GM19455 (cell line): Measurements from ENCODE around the gene CFAP107.
"Not testable (repeated sequence)": the region's sequence is repeated elsewhere in the genome, so short reads cannot be mapped to it uniquely, and the experiment has no call there.

Experiments
- ATAC-seq: cut with Tn5 transposase; IDR thresholded peaks from one replicate; pipeline ENCODE4 v1.9.1; 2021; ENCODE audit not compliant: unreplicated experiment

The CFAP107 gene

DNA sequence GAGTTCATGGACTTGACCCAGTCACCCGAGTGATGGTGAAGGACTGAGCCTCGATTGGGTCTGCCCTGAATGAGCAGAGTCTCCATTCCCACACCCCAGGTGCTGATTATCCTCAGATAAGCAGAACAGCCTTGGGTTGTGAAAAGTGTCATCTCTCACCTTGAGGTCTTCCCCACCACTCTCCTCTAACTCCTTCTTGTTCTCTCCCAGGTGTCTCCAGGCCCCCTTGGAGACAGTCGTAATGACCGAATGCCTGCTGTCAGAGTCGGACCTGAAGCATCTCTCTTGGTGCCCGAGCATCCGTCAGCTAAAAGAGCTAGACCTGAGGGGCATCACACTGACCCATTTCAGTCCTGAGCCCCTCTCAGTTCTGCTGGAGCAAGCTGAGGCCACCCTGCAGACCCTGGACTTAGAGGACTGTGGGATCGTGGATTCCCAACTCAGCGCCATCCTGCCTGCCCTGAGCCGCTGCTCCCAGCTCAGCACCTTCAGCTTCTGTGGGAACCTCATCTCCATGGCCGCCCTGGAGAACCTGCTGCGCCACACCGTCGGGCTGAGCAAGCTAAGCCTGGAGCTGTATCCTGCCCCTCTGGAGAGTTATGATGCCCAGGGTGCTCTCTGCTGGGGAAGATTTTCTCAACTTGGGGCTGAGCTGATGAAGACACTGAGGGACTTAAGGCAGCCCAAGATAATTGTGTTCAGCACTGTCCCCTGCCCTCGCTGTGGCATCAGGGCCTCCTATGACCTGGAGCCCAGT, 31.0 kb downstream of the CFAP107 start:
- ATAC-seq = no peak

DNA sequence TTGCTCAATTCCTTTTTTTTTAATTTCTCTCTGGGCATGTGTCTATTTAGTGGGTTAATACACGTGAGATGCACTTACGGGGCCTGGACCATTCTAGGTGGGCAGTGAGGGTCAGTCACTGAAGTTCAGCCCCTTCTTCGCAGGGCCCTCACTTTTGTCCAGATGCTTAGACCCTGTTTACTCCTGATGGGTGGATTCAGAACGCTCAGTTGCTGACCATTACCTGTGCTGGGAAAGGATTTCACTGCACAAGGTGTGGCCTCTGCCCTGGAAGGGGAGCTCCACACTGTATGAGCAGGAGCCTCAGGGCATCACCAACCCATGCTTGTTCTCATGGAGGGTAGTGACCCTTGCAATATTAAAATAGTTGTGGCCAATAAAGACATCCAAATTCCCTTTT, 32.1 kb downstream of the CFAP107 start:
- no peak for ATAC-seq

DNA sequence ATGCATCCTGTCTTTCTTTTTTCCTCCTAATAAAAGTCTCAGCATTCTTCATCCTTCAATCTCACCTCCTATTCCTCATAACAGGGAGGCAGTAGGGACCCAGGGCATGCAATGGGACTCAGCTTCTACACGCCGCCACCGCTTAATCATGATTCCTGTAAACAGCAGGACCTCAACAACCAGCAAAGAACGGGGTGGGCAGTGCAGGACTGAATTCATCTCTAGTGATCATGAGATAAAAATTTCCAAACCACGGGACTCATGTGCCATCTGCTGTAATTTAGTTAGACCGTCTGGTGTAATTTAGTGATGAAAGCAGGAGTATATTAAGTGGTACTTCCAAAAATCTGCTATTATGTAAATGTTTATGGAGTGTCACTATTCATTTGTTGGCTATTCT, 32.9 kb downstream of the CFAP107 start:
- ATAC-seq = no peak

DNA sequence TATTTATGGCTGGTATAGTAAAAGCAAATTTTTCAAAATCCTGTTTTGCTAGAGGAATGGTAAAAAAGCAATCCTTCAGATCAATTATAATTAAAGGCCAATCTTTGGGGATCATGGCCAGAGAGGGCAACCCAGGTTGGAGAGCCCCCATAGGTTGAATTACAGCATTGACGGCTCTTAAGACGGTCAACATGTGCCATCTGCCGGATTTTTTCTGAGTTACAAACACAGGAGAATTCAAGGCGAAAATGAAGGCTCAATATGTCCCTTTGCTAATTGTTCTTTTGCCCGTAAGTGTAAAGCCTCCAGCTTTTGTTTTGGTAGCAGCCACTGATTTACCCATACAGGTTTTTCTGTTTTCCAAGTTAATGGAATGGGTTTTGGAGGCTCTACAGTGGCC, 35.5 kb downstream of the CFAP107 start:
- ATAC-seq = not testable (repeated sequence)

DNA sequence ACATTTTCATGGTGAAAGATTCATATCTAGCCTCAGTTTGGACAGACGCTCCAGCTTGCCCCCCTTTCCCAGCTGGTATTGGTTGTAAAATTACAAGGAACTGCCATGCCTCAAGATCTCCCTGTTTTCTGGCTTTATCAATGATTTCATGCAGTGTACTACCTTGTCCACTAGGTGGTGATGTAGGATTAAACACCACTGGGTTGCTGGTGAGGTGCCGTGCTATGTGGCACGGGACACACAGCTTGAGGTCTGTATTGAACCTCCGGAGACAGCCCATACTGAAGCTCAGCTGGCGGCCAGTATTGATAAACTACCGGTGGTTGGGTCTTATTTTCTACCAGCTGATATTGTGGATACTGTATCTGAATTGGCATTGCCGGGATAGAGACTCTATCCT, 37.8 kb downstream of the CFAP107 start:
- ATAC-seq = not testable (repeated sequence)

DNA sequence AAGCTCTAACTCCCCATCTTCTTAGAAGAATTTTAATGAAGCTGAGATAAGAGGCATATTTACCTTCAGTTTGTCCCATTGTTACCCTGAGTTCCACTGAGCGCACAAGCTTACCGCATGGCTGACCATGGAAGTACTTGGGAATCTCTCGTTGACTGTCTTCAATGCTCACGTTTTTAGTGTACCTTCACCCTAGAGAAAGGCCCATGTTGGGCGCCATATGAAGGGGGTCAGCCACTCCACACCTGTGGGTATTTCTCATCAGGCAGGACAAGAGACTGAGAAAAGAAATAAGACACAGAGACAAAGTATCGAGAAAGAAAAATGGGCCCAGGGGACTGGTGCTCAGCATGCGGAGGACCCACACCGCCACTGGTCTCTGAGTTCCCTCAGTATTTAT, 38.7 kb downstream of the CFAP107 start:
- ATAC-seq = not testable (repeated sequence)

DNA sequence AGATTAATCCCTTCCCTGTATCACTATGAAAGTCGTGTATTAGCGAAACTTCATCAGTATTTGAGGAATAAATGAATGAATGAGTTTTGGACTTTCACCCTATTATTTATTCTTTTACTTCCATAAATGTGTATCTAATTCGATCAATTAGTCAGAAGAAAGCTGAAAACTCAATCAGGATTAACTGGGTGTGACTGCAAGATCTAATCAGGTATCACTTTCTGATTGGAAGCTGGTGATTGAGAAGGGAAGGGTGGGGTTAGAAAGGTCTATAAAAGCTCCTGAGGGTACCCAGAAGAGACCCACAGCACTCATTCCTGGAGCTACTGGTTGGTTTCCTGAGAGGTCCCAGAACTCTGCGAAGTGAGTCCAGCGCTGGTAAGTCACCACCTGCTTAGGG, 45.1 kb downstream of the CFAP107 start, which contains the start of gene PRAMEF1:
Gene PRAMEF1, plus strand, starts transcription at position 301 of the 400 bp plus-strand sequence. CDS start 1,831 bp downstream, outside the sequence.
- ATAC-seq = not testable (repeated sequence)

DNA sequence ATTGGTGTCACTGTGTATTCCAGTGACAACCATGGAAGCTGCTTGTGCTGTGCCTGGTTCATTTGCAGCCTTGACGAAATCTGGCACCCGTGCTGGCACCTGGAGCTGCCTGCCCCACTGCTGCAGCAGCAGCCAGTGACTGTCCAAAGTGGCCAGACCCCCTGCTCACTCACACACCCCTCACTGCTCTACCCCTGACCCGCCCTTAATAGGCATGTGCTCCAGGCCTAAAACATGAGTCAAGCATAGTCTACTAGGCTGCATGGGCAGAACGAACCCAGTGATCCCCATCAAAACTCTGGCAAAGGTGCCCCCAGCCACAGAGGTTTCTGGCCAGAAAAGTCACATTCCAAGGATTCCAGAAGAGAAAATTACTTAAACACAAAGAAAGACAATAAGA, 52.9 kb downstream of the CFAP107 start:
- no peak for ATAC-seq

DNA sequence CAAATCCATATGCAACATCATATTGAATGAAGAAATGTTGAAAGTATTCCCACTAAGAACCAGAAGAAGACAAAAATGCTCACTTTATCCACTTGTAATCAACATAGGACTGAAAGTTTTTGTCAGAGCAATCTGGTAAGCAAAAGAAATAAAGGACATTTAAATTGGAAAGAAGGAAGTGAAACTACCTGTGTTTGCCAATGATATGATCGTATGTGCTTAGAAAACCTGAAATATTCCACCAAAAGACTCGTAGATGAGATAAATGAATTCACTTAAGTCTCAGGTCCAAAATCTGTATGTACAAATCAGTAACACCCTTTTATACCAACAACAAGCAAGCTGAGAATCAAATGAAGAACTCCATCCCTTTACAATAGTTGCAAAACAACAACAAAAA, 53.7 kb downstream of the CFAP107 start:
- no peak for ATAC-seq

DNA sequence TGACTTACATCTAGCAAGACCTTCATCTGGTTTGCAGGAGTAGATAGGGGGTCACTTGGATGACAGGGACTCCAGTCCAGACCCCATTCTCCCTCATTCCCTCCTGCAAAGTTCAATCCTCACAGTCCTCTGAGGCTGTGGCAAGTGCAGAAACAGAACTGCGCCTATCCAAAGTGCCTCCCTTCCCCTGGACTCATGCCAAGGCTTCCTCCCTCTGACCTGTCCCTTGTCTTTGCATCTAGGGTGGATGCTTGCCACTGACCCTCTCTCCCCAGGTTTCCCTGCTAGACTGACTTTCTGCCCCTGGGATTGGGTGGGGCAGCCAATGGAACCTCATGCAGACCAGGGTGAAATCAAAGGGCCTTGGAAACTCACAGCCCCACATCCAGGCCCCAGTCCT, 63.9 kb downstream of the CFAP107 start:
- ATAC-seq = no peak

DNA sequence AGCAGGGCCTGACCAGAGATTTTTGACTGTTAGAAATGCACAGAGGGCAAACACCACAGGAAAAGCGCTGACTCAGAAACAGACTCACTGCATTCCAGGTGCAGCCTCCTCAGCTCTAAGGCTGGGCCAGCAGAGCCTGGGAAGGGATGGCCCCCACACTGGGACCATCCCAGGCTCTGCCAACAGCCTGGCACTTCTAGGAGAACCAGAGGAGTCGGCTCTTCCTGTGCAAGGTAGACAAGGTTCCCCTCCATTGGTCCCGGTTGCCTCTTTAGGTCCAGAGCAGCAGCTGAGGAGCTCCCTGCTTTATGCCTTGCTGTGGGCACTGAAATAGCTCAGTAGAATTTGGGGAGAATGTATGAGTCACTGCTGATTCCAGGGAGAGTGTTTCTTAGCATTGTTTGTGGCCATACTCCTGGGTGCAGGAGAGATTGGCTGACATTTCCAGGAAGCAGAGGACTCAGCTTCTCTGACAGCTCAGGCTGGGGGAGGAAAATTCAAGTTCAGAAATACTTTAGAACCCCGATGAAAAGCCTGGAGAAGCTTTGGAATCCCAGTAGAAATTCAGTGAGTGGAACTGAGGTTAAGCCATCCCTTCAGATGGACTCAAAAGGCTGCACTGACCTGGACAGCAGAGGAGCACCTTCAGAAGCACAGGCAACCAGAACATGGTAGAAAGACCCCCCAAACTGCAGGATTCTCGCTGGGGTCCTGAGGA, 64.8 kb downstream of the CFAP107 start:
- no peak for ATAC-seq

DNA sequence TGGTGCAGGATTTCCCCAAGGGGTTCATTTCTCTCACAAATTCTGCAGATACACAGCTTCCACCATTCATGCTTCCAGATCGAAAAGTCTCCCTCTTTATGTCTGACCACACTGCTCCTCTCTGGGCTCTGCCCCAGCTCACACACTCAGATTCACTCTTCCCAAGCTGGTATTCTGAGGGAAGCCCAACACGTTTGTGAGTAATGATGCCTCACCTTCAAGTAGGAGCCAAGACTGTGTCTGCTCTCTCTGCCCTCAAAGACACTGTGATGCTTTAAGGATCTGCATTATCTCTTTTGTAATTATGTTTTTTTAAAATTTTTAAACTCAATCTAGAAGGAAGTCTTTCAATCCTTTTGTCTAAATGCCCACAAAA, 65.4 kb downstream of the CFAP107 start:
- ATAC-seq = no peak
